Frontal cortex (tissue), 4 donors: ENCODE measurements around the gene PALD1. TPM values are rescaled to one million over a fixed set of nuclear protein-coding genes. Genes with fewer than 3 reads are reported as not detected.

ENCODE experiments used
- DNase-seq, 2 donors: peaks; one replicate each; pipeline ENCODE4 v3.0.0; 2012; ENCODE audit warnings: low spot score in 2 of 2
- FAIRE-seq: peaks from 2 replicates; lab custom pipeline; 2012; peaks lifted over from hg19 to GRCh38; lab: Jason Lieb, UNC
- total RNA-seq: library from RNA; depleted of rRNA; stranded (reverse); fragments of >200 nt; gene quantifications from one replicate; pipeline ENCODE4 v1.2.3, GENCODE V29; 2014
- donor health status: control.
- donor health status: control.
- donor health status: control.

The PALD1 gene
- total RNA-seq, 1 donor from 2014 or later = 6.9 TPM

DNA sequence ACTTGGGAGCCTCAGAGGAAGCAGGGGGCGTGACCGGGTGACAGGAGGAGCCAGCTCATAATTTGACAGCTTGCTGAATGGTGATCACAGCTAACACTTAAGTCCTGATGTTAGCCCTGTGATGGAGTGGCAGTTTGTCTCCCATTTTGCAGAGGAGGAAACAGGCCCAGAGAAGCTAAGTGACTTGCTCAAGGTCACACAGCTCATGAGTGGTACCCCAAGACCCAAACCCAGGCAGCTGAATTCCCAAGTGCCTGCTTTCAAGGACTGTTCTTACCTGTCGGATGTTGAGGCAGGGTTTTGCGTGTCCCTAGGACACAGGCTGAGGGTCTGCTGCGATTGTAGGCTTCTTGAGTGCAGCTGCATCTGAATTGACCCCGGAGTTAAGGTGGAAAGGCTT is 51.7 kb downstream of the PALD1 start:
- DNase-seq (no peak), FAIRE-seq (no peak)

- DNase-seq = no peak
- FAIRE-seq = no peak
These were observed 54.1 kb downstream of the PALD1 start for GRCh38 chr10:70532554-70533188.

DNA sequence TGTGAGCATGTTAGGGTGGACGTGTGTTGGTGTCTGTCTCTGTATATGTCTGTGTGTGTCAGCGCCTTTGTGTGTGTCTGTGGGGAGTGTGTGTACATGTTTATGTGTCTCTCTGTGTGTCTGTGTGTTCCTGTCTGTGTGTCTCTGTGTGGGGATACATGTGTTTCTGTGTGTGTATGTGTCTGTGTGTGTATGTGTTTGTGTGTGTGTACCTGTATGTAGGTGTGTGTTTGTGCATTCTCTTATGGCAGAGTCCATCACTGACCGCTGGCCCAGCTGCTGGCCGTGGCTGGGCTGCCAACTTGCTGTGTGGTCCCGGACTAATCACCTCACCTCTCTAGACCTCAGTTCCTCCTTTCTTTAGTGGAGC is 54.6 kb downstream of the PALD1 start:
- FAIRE-seq (no peak), DNase-seq (no peak)

- FAIRE-seq (no peak), DNase-seq (no peak)
These were observed 55.7 kb downstream of the PALD1 start for GRCh38 chr10:70534281-70534680.

DNA sequence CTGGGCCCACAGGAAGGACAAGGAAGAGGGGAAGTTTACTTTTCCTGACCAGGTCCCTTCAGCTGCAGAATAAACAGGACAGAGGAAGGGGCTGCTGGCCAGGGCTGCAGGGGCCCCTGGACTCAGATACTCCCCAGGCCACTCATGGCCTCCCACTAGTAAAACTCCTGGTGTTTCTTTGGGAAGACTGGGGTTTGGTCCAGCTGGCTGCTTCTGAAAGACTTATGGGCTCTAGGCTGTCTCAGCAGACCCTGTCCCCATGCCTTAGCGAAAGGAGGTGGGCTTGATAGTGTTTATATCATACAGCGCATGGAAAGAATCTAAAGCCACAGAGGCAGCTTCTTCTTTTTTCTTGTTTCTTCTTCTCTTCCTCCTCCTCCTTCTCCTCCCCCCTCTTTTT is 56.4 kb downstream of the PALD1 start:
- DNase-seq (no peak), FAIRE-seq (no peak)

DNA sequence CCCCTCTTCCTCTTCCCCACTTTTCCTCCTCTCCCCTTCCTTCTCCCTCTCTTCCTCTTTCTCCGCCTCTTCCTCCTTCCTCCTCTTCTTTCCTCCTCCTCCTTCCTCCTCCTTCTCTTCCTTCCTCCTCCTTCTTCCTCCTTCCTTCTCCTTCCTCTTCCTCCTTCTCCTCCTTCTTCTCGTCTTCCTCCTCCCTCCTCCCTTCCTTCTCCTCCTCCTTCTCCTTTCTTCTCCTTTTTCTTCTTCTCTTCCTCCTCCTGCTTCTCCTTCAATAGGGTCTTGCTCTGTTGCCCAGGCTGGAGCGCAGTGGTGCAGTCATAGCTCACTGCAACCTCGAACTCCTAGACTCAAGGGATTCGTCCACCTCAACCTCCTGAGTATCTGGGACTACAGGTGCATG is 56.9 kb downstream of the PALD1 start:
- DNase-seq (no peak), FAIRE-seq (no peak)

DNA sequence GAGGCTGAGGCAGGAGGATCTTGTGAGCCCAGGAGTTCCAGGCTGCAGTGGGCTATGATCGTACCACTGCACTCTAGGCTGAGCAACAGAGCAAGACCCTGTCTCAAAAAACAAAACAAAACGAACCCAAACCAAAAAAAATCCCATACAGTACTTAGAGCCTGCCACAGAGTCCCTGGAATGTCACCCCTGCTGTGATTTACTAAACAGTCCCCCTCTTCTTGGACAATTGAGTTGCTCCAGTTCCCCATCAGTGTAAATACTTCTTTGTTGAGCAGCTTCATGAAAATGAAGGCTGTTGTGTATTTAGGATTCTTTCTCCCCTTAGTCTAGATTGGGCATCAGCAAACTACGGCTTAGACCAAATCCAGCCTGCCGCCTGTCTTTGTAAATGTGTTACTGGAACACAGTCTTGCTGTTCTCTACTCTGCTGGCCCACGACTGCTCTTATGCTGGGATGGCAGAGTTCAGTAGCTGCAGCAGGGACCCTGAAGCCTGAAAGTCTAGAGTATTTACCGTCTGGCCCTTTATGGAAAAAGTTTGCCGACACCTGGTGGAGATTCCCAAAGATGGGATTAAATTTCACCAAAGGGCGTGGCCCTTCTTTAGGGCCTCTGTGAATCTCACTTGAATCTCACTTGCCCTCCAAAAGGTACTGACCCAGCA is 57.8 kb downstream of the PALD1 start:
- FAIRE-seq (no peak), DNase-seq (peak in 1 of 2 donors; percentile 45)

GRCh38 chr10:70537398-70538194 is 59.0 kb downstream of the PALD1 start:
- FAIRE-seq (no peak), DNase-seq (no peak)

DNA sequence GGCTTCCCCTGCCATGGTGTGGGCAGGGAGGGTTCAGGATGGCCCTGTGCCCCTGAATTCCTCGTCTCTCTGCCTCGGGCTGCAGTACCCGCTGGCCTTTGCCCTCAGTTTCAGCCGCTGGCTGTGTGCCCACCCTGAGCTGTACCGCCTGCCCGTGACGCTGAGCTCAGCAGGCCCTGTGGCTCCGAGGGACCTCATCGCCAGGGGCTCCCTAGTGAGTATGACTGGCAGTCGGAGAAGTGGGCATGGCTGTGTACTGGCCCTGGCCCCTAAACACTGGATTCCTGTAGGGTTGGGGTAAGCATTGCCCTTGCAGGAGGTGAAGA is 59.6 kb downstream of the PALD1 start:
- FAIRE-seq (no peak), DNase-seq (no peak)

- DNase-seq = no peak
- FAIRE-seq = no peak
These were observed 60.3 kb downstream of the PALD1 start for GRCh38 chr10:70538731-70539338.

GRCh38 chr10:70539471-70539870 is 60.9 kb downstream of the PALD1 start:
- no peak for FAIRE-seq
- DNase-seq = no peak

DNA sequence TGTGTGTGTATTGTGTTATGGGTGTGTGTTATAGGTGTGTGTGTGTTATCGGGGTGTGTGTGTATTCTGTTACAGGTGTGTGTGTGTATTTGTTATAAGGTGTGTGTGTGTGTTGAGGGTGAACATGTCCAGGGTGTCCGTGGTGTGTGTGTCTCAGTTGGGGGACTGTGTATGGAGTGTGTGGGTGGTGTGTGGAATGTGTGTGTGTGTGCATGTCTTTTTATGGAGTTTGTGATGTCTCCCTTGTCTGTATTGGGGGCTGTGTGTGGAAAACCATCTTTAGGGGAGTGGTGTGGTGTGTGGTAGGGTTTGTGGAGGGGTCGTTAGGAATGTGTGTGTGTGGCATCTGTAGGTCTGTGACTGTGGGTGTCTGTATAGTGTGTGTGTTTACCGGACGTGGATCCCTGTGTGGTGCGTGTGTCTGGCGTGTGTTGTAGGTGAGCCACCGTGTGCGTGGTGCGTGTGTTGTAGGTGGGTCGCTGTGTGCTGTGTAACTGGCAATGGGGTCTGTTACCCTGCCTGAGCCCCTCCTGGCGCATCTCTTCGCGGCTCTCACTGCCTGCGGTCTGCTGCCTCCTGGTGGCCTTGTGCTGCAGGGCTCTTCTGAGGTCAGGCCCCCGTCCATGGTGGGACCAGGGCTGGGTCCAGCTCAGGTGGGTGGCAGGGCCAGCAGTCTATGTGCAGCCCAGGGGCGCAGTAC is 61.7 kb downstream of the PALD1 start:
- no peak for FAIRE-seq

GRCh38 chr10:70540789-70541360 is 62.3 kb downstream of the PALD1 start:
- FAIRE-seq (no peak), DNase-seq (no peak)

More for the DNA sequence above, 61.7 kb downstream of the PALD1 start:
- DNase-seq = no peak

- FAIRE-seq = no peak
- no peak for DNase-seq
These were observed 63.4 kb downstream of the PALD1 start for GRCh38 chr10:70541736-70542564.

DNA sequence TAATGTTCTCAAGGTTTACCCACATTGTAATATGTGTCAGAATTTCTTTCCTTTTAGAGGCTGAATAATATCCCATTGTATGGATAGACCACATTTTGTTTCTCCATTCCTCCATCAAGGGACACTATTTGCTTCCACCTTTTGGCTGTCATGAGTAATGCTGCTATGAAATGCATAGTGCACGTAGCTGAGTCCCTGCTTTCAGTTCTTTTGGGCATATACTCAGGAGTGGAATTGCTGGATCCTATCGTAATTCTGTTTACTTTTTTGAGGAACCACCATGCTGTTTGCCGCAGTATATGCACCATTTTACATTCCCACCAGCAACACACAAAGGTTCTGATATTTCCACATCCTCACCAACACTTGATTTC is 64.0 kb downstream of the PALD1 start:
- FAIRE-seq (no peak), DNase-seq (no peak)

DNA sequence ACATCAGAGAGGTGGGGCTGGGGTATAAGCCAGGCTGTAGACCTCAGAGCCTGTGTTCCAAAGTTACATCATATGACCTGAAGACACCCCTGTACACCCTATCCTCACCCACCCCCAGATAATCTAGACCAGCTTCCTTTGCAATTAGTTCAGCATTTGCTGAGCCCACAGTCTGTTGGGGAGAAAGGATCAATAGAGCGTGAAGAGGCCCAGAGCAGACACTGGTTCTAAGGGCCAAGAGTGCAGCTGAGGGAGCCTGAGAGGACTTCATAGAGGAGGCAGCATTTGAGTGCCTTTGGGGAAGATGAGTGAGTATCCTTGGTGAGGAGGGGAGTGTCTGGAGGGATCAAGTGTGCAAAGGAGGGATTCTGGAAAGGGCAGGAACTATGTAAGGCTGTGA is 65.3 kb downstream of the PALD1 start:
- FAIRE-seq (no peak), DNase-seq (no peak)

DNA sequence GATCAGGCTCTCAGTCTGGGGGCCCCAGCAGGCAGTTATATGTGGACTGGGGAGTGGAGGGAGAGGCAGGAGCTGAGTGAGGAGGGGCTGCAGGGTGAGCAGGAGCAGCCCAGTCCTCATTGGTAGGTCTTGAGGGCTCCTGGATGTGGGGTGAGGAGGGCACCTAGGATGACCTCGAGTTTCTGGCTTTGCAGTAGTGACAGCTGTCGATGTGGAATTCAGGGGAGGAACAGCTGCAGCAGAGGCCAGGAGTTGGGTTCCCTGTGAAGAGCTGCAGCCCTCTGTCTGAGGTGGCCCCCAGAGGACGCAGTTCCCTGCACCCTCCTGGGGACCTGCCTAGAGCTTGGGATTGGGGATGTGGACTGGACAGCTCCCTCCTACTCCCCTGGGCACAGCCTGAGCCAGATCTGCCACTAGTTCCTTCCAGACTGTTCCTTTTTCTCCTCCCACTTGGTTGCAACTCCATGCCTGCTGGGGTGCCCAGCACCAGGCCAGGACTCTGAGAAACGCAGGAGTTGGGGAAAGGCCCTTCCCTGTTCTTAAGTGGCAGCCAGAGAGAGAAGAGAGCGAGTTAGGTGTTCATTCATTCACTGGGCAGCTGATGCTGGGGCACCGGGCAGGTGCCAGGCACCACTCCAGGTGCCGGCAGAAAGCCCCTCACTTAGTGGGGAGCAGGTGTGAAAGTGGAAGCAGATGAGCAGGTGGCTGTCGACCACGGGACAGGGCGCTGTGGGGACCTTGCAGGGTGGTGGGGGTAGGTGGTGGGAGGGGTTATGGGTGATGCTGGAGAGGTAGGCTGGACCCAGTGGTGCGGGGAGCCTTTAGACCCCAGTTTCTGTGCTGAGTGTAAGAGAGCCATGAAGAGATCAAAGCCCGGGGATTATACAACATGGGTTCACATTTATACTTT is 66.1 kb downstream of the PALD1 start:
- no peak for DNase-seq
- FAIRE-seq = no peak

DNA sequence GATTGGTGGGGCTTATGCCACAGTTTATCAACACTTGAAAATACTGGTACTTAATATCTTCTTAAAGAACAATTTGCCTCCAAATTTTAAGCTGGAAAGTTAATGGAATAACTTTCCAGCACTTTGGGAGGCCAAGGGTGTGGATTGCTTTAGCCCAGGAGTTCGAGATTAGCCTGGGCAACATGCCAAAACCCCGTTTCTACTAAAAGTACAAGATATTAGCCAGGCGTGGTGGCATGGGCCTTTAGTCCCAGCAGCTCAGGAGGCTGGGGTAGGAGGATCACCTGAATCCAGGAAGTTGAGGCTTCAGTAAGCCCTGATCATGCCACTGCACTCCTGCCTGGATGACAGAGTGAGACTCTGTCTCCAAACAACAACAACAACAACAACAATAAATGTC is 68.0 kb downstream of the PALD1 start:
- DNase-seq = no peak
- no peak for FAIRE-seq
